ENCODE results near the gene CAP2.
"Not testable (repeated sequence)": the region's sequence is repeated elsewhere in the genome, so short reads cannot be mapped to it uniquely, and the experiment has no call there.

The CAP2 gene

DNA sequence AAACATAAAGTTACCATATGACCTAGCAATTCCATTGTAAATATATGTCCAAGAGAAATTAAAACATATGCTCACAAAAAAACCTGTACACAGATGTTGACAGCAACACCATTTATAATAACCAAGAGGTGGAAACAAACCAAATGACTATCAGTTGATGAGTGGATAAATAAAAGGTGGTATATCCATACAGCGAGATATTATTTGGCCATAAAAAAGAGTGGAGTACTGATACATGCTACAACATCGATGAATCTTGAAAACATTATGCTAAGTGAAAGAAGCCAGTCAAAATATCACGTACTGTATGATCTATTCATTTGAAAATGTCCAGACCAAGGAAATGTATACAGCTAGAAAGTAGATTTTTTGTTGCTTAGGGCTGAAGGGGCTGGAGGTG lies 2.9 kb downstream of the CAP2 start:
- Histone ChIP-seq H3K9ac (ENCODE audit: low read length in 5 of 5) (no peak overlapping the region), H3K27ac (ENCODE audit: low read depth, low read length) (no peak overlapping the region), H3K4me3 (ENCODE audit: low read depth in 1 of 5, low read length in 5 of 5) (no peak overlapping the region), H3K4me1 (ENCODE audit: control insufficient read depth in 5 of 5, insufficient read depth in 5 of 5, low read length in 5 of 5) (peaks cover 0 to 27% (median 16%) of the 10 kb centered on the region in 5 donors), H3K36me3 (ENCODE audit: control insufficient read depth in 5 of 5, insufficient read depth in 5 of 5, low read length in 5 of 5) (no peaks in the 10 kb centered on the region), H3K9me3 (ENCODE audit: control insufficient read depth in 5 of 5, low read length in 5 of 5) (no peaks in the 10 kb centered on the region), H3K27me3 (ENCODE audit: control insufficient read depth in 5 of 5, insufficient read depth in 4 of 5, low read length in 5 of 5) (peaks cover 0 to 2% (median 0%) of the 10 kb centered on the region in 5 donors)

DNA sequence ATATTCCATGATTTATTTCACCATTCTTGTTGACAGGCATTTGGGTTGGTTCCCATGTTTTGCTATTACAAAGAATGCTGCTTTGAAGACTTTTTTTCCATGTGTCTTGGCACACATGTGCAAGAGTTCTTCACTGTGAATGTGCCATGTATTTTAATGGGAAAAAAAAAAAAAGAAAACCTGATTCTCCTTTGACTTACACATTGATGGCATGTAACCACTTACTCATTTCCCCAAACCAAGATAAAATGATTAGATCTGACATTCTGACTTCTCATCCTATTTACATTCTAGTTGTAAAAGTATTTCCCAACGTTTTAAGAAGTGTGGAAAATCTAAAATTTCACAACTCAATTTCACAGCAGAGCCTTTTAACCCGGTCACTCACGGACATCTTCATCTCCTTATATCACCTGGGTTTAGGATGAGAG lies 4.4 kb downstream of the CAP2 start:
- Histone ChIP-seq H3K9me3 (ENCODE audit: control insufficient read depth in 5 of 5, low read length in 5 of 5) (no peaks in the 10 kb centered on the region), H3K36me3 (ENCODE audit: control insufficient read depth in 5 of 5, insufficient read depth in 5 of 5, low read length in 5 of 5) (no peaks in the 10 kb centered on the region), H3K4me3 (ENCODE audit: low read depth in 1 of 5, low read length in 5 of 5) (no peak overlapping the region), H3K9ac (ENCODE audit: low read length in 5 of 5) (no peak overlapping the region), H3K27ac (ENCODE audit: low read depth, low read length) (peak overlapping the region; percentile 32), H3K4me1 (ENCODE audit: control insufficient read depth in 5 of 5, insufficient read depth in 5 of 5, low read length in 5 of 5) (peaks cover 0 to 26% (median 15%) of the 10 kb centered on the region in 5 donors), H3K27me3 (ENCODE audit: control insufficient read depth in 5 of 5, insufficient read depth in 4 of 5, low read length in 5 of 5) (no peaks in the 10 kb centered on the region)

DNA sequence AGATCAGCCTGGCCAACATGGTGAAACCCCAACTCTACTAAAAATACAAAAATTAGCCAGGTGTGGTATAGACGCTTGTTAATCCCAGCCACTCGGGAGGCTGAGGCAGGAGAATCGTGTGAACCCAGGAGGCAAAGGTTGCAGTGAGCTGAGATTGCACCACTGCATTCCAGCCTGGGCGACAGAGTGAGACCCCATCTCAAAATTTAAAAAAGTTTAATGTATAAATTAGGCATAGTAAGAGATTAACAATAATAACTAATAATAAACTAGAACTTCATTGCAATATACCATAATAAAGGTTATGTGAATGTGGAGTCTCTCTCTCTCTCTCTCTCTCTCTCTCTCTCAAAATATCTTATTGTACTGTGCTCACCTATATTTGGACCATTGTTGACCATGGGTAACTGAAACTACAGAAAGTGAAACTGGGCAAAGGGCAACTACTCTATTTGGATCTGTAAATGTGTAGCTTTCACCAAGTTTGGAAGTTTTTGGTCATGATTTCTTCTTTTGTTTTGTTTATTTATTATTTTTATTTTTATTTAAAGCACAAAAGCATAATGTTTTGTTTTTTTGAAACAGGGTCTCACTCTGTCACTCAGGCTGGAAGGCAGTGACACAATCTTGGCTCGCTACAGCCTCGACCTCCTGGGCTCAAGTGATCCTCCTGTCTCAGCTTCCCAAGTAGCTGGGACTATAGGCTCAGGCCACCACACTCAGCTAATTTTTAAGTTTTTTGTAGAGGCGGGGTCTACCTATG lies 12.0 kb downstream of the CAP2 start:
- H3K36me3 ChIP-seq (ENCODE audit: control insufficient read depth in 5 of 5, insufficient read depth in 5 of 5, low read length in 5 of 5); H3K27me3 ChIP-seq (ENCODE audit: control insufficient read depth in 5 of 5, insufficient read depth in 4 of 5, low read length in 5 of 5); H3K4me3 ChIP-seq (ENCODE audit: low read depth in 1 of 5, low read length in 5 of 5); H3K27ac ChIP-seq (ENCODE audit: low read depth, low read length); H3K9me3 ChIP-seq (ENCODE audit: control insufficient read depth in 5 of 5, low read length in 5 of 5); H3K9ac ChIP-seq (ENCODE audit: low read length in 5 of 5): not testable (repeated sequence)
- peaks cover 0 to 12% (median 3%) of the 10 kb centered on the region in 5 donors for H3K4me1 ChIP-seq (ENCODE audit: control insufficient read depth in 5 of 5, insufficient read depth in 5 of 5, low read length in 5 of 5)

DNA sequence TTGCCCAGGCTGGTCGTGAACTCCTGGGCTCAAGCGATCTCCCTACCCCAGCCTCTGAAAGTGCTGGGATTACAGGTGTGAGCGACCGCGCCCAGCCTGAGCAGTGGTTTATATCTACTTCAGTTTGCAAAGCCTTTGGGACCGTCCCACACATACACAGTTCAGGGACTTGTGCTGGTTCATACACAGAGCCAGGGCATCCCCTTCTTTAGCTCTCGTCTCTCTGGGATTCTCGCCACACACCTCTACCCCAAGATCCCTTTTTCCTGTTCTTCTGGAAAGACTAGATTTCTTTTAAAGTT lies 12.5 kb downstream of the CAP2 start:
- no peak overlapping the region for H3K9ac ChIP-seq (ENCODE audit: low read length in 5 of 5)
- H3K27ac ChIP-seq (ENCODE audit: low read depth, low read length): no peak overlapping the region
- no peaks in the 10 kb centered on the region for H3K36me3 ChIP-seq (ENCODE audit: control insufficient read depth in 5 of 5, insufficient read depth in 5 of 5, low read length in 5 of 5)
- peaks cover 0 to 12% (median 3%) of the 10 kb centered on the region in 5 donors for H3K4me1 ChIP-seq (ENCODE audit: control insufficient read depth in 5 of 5, insufficient read depth in 5 of 5, low read length in 5 of 5)
- no peak overlapping the region for H3K4me3 ChIP-seq (ENCODE audit: low read depth in 1 of 5, low read length in 5 of 5)
- no peaks in the 10 kb centered on the region for H3K9me3 ChIP-seq (ENCODE audit: control insufficient read depth in 5 of 5, low read length in 5 of 5)
- H3K27me3 ChIP-seq (ENCODE audit: control insufficient read depth in 5 of 5, insufficient read depth in 4 of 5, low read length in 5 of 5): no peaks in the 10 kb centered on the region

DNA sequence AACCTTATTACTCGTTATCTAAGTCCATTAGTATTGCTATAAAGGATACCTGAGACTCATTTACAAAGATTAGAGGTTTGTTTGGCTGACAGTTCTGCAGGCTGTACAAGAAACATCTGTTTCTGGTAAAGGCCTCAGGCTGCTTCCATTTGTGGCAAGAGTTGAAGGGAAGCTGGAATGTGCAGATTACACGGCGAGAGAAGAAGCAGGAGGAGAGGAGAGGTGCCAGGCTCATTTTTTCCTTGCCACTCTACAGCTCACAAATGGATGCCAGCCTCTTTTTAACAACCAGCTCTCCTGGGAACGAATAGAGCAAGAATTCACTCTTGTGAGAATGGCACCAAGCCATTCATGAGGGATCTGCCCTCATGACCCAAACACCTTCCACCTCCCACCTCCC lies 14.7 kb downstream of the CAP2 start:
- Histone ChIP-seq H3K9me3 (ENCODE audit: control insufficient read depth in 5 of 5, low read length in 5 of 5) (no peaks in the 10 kb centered on the region), H3K27ac (ENCODE audit: low read depth, low read length) (no peak overlapping the region), H3K9ac (ENCODE audit: low read length in 5 of 5) (no peak overlapping the region), H3K4me3 (ENCODE audit: low read depth in 1 of 5, low read length in 5 of 5) (no peak overlapping the region), H3K36me3 (ENCODE audit: control insufficient read depth in 5 of 5, insufficient read depth in 5 of 5, low read length in 5 of 5) (no peaks in the 10 kb centered on the region), H3K4me1 (ENCODE audit: control insufficient read depth in 5 of 5, insufficient read depth in 5 of 5, low read length in 5 of 5) (peaks cover 0 to 28% (median 9%) of the 10 kb centered on the region in 5 donors), H3K27me3 (ENCODE audit: control insufficient read depth in 5 of 5, insufficient read depth in 4 of 5, low read length in 5 of 5) (no peaks in the 10 kb centered on the region)

DNA sequence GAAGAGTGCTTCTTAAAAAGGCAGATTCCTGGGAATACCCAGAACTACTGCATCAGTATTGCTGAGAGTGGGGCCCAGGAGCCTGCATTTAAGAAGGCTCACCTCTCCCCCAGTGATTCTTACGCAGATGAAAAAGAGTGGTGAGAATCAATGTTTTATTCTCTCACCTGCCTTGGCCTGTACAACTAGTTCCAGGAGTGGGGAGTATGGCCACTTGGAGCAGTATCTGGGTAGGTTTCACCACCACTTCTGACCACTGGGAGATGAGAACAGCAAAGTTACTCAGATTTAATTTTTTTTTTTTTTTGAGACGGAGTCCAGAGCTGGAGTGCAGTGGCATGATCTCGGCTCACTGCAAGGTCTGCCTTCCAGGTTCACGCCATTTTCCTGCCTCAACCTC lies 16.9 kb downstream of the CAP2 start:
- Histone ChIP-seq H3K27ac (ENCODE audit: low read depth, low read length) (no peak overlapping the region), H3K4me3 (ENCODE audit: low read depth in 1 of 5, low read length in 5 of 5) (no peak overlapping the region), H3K4me1 (ENCODE audit: control insufficient read depth in 5 of 5, insufficient read depth in 5 of 5, low read length in 5 of 5) (peaks cover 0 to 33% (median 9%) of the 10 kb centered on the region in 5 donors), H3K9ac (ENCODE audit: low read length in 5 of 5) (no peak overlapping the region), H3K36me3 (ENCODE audit: control insufficient read depth in 5 of 5, insufficient read depth in 5 of 5, low read length in 5 of 5) (no peaks in the 10 kb centered on the region), H3K9me3 (ENCODE audit: control insufficient read depth in 5 of 5, low read length in 5 of 5) (no peaks in the 10 kb centered on the region), H3K27me3 (ENCODE audit: control insufficient read depth in 5 of 5, insufficient read depth in 4 of 5, low read length in 5 of 5) (no peaks in the 10 kb centered on the region)

DNA sequence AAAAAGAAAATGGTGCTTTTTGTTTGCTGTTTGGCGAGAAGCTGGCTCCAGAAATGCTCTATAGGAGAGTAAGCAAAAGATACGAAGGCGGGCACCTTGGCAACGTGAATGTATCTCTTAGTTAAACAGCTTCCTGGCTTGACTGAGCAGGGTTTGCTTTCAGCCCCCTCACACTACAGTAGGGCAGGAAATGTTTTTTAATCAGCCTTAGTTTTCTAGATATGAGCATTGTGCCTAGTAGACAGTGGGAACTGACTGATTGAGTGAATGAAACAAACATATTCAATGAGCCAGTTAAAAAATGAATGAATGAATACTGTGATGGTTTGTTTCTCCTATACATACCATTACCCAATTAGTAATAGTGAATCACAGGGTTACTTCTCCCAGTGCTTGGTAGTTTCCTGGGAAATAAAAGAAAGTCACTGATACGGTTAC lies 19.9 kb downstream of the CAP2 start:
- Histone ChIP-seq H3K36me3 (ENCODE audit: control insufficient read depth in 5 of 5, insufficient read depth in 5 of 5, low read length in 5 of 5) (no peaks in the 10 kb centered on the region), H3K27me3 (ENCODE audit: control insufficient read depth in 5 of 5, insufficient read depth in 4 of 5, low read length in 5 of 5) (no peaks in the 10 kb centered on the region), H3K9ac (ENCODE audit: low read length in 5 of 5) (no peak overlapping the region), H3K27ac (ENCODE audit: low read depth, low read length) (no peak overlapping the region), H3K4me1 (ENCODE audit: control insufficient read depth in 5 of 5, insufficient read depth in 5 of 5, low read length in 5 of 5) (peaks cover 5 to 38% (median 19%) of the 10 kb centered on the region in 5 donors), H3K4me3 (ENCODE audit: low read depth in 1 of 5, low read length in 5 of 5) (no peak overlapping the region), H3K9me3 (ENCODE audit: control insufficient read depth in 5 of 5, low read length in 5 of 5) (no peaks in the 10 kb centered on the region)

DNA sequence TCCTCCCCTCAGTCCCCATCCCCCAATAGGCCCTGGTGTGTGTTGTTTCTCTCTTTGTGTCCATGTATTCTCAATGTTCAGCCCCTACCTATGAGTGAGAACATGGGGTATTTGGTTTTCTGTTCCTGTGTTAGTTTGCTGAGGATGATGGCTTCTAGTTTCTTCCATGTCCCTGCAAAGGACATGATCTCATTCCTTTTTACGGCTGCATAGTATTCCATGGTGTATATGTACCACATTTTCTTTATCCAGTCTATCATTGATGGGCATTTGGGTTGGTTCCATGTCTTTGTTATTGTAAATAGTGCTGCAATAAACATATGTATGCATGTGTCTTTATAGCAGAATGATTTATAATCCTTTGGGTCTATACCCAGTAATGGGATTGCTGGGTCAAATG lies 21.0 kb downstream of the CAP2 start:
- not testable (repeated sequence) for H3K27me3 ChIP-seq (ENCODE audit: control insufficient read depth in 5 of 5, insufficient read depth in 4 of 5, low read length in 5 of 5); H3K9ac ChIP-seq (ENCODE audit: low read length in 5 of 5); H3K36me3 ChIP-seq (ENCODE audit: control insufficient read depth in 5 of 5, insufficient read depth in 5 of 5, low read length in 5 of 5); H3K4me3 ChIP-seq (ENCODE audit: low read depth in 1 of 5, low read length in 5 of 5); H3K27ac ChIP-seq (ENCODE audit: low read depth, low read length); H3K9me3 ChIP-seq (ENCODE audit: control insufficient read depth in 5 of 5, low read length in 5 of 5)
- peaks cover 7 to 47% (median 22%) of the 10 kb centered on the region in 5 donors for H3K4me1 ChIP-seq (ENCODE audit: control insufficient read depth in 5 of 5, insufficient read depth in 5 of 5, low read length in 5 of 5)

DNA sequence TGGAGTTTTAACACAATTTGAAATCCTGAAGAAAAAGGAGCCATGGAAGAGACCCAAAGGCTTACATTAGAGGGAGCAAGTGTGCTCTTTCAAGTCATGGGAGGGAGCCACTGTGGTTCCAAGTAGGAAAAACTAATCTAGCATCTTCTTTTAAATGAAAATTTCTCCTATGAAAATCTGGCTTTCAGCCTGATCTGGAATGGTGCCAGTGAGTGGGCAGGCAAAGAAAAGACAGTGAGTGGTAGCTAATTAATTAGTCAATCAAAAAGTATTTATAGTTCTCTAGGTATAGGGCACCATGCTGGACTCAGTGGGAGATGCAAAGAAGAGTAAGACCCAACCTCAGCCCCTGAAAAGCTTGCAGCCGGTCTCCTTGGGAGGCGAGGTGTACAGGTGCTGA lies 21.9 kb downstream of the CAP2 start:
- Histone ChIP-seq H3K9me3 (ENCODE audit: control insufficient read depth in 5 of 5, low read length in 5 of 5) (no peaks in the 10 kb centered on the region), H3K27me3 (ENCODE audit: control insufficient read depth in 5 of 5, insufficient read depth in 4 of 5, low read length in 5 of 5) (no peaks in the 10 kb centered on the region), H3K4me1 (ENCODE audit: control insufficient read depth in 5 of 5, insufficient read depth in 5 of 5, low read length in 5 of 5) (peaks cover 7 to 47% (median 22%) of the 10 kb centered on the region in 5 donors), H3K36me3 (ENCODE audit: control insufficient read depth in 5 of 5, insufficient read depth in 5 of 5, low read length in 5 of 5) (no peaks in the 10 kb centered on the region), H3K9ac (ENCODE audit: low read length in 5 of 5) (no peak overlapping the region), H3K4me3 (ENCODE audit: low read depth in 1 of 5, low read length in 5 of 5) (no peak overlapping the region), H3K27ac (ENCODE audit: low read depth, low read length) (no peak overlapping the region)

DNA sequence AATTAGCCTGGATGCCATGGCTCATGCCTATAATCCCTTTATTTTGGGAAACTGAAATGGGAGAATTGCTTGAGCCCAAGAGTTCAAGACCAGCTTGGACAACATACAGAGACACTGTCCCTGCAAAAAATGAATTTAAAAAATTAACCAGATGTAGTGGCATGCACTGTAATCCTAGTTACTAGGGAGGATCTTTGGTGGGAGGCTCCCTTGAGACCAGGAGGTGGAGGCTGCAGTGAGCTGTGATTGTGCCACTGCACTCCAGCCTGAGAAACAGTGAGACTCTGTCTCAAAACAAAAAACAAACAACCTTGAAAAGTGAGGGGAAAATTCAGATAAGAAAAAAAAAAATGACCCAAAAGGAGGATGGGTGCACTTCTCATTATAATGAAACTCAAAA lies 23.4 kb downstream of the CAP2 start:
- peaks cover 7 to 42% (median 19%) of the 10 kb centered on the region in 5 donors for H3K4me1 ChIP-seq (ENCODE audit: control insufficient read depth in 5 of 5, insufficient read depth in 5 of 5, low read length in 5 of 5)
- no peak overlapping the region for H3K9ac ChIP-seq (ENCODE audit: low read length in 5 of 5)
- no peaks in the 10 kb centered on the region for H3K36me3 ChIP-seq (ENCODE audit: control insufficient read depth in 5 of 5, insufficient read depth in 5 of 5, low read length in 5 of 5)
- no peak overlapping the region for H3K4me3 ChIP-seq (ENCODE audit: low read depth in 1 of 5, low read length in 5 of 5)
- H3K27ac ChIP-seq (ENCODE audit: low read depth, low read length): no peak overlapping the region
- H3K27me3 ChIP-seq (ENCODE audit: control insufficient read depth in 5 of 5, insufficient read depth in 4 of 5, low read length in 5 of 5): no peaks in the 10 kb centered on the region
- H3K9me3 ChIP-seq (ENCODE audit: control insufficient read depth in 5 of 5, low read length in 5 of 5): no peaks in the 10 kb centered on the region
